ENCODE data around the gene DLG1.

DNA sequence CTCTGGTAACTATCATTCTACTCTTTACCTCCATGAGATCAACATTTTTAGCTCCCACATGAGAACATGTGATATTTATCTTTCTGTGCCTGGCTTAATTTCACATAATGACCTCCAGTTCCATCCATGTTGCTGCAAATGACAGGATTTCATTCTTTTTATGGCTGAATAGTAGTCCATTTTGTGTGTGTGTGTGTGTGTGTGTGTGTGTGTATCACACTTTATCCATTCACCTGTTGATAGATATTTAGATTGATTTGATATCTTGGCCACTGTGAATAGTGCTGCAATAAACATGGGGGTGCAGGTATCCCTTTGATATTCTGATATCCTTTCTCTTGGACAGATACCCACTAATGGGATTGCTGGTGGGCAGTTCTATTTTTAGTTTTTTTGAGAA, 18.3 kb downstream of the DLG1 start:
- TF ChIP-seq, protein P1, sequence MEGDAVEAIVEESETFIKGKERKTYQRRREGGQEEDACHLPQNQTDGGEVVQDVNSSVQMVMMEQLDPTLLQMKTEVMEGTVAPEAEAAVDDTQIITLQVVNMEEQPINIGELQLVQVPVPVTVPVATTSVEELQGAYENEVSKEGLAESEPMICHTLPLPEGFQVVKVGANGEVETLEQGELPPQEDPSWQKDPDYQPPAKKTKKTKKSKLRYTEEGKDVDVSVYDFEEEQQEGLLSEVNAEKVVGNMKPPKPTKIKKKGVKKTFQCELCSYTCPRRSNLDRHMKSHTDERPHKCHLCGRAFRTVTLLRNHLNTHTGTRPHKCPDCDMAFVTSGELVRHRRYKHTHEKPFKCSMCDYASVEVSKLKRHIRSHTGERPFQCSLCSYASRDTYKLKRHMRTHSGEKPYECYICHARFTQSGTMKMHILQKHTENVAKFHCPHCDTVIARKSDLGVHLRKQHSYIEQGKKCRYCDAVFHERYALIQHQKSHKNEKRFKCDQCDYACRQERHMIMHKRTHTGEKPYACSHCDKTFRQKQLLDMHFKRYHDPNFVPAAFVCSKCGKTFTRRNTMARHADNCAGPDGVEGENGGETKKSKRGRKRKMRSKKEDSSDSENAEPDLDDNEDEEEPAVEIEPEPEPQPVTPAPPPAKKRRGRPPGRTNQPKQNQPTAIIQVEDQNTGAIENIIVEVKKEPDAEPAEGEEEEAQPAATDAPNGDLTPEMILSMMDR (IDR thresholded peaks at IDR 0.05): no peak
- TF ChIP-seq POLR2A (IDR thresholded peaks at IDR 0.05): no peak

Measured in adrenal gland (tissue), 5 donors.